IMR-90 (cell line): ENCODE measurements around the gene EID1. TPM values are rescaled to one million over a fixed set of nuclear protein-coding genes. Genes with fewer than 3 reads are reported as not detected.
"Not testable (repeated sequence)": the region's sequence is repeated elsewhere in the genome, so short reads cannot be mapped to it uniquely, and the experiment has no call there.

Experiments used
- ATAC-seq: fragments of 200-7000 bp; cut with Tn5 transposase; 2 replicates; pipeline ENCODE4 v1.9.1; 2020; ENCODE audit warnings: low read depth, mild to moderate bottlenecking, moderate library complexity
- BruUV-seq: library from RNA; stranded (reverse); fragments of 400-500 nt; replicated peaks from 2 replicates; lab custom pipeline; 2021; lab: Mats Ljungman, UMichigan
- CTCF ChIA-PET: fragments of 300-600 bp; formaldehyde crosslinking; extraction: SDS; loops from one replicate; lab custom pipeline; 2021; ENCODE audit warnings: antibody characterized with exemption; lab: Yijun Ruan, JAX
- POLR2A ChIA-PET: fragments of 300-600 bp; sonication (Branson Sonifier 250); formaldehyde crosslinking; loops from one replicate; lab custom pipeline; 2022; ENCODE audit warnings: antibody characterized with exemption; ENCODE audit not compliant: unreplicated experiment; lab: Charles Lee
- DNase-seq: peaks from one replicate; pipeline ENCODE4 v3.0.0; 2013
- H2AFZ ChIP-seq: replicated peaks from 2 replicates; pipeline ENCODE3; 2013; ENCODE audit warnings: low read length, mild to moderate bottlenecking; ENCODE audit not compliant: poor library complexity
- H2AK5ac ChIP-seq: 2 replicates; pipeline ENCODE4 v1.6.1; 2013; ENCODE audit warnings: low read depth, low read length, inconsistent platforms
- H2AK9ac ChIP-seq: replicated peaks from 2 replicates; pipeline ENCODE3; 2013; ENCODE audit warnings: mild to moderate bottlenecking, low read depth, low read length, moderate library complexity; ENCODE audit not compliant: poor library complexity
- H2BK120ac ChIP-seq: 2 replicates; pipeline ENCODE4 v1.6.1; 2013; ENCODE audit warnings: low read depth, low read length, inconsistent platforms
- H2BK15ac ChIP-seq: 3 replicates; pipeline ENCODE4 v1.6.1; 2013; ENCODE audit warnings: low read depth, low read length, inconsistent platforms
- H2BK20ac ChIP-seq: 2 replicates; pipeline ENCODE4 v1.6.1; 2013; ENCODE audit warnings: low read depth, mild to moderate bottlenecking, inconsistent platforms, low read length, moderate library complexity
- H2BK5ac ChIP-seq: 2 replicates; pipeline ENCODE4 v1.6.1; 2013; ENCODE audit warnings: mild to moderate bottlenecking, low read depth, low read length, inconsistent platforms; ENCODE audit not compliant: poor library complexity, severe bottlenecking
- H3K14ac ChIP-seq: replicated peaks from 2 replicates; pipeline ENCODE4 v1.6.1; 2013; ENCODE audit warnings: low read depth, low read length, inconsistent platforms
- H3K18ac ChIP-seq: 2 replicates; pipeline ENCODE4 v1.6.1; 2013; ENCODE audit warnings: low read depth, low read length, control low read depth
- H3K23ac ChIP-seq: 2 replicates; pipeline ENCODE4 v1.6.1; 2013; ENCODE audit warnings: low read depth, low read length, inconsistent platforms
- H3K27ac ChIP-seq: 2 replicates; pipeline ENCODE4 v1.5.1; 2013; ENCODE audit warnings: mild to moderate bottlenecking, control low read depth, low read length; ENCODE audit not compliant: insufficient read depth
- H3K27me3 ChIP-seq: 2 replicates; pipeline ENCODE4 v1.6.1; 2013; ENCODE audit warnings: low read length; ENCODE audit not compliant: control insufficient read depth, insufficient read depth
- H3K36me3 ChIP-seq: 2 replicates; pipeline ENCODE4 v1.6.1; 2013; ENCODE audit warnings: low read length, mixed read lengths; ENCODE audit not compliant: control insufficient read depth, insufficient read depth
- H3K4ac ChIP-seq: 2 replicates; pipeline ENCODE4 v1.6.1; 2013; ENCODE audit warnings: low read depth, low read length, inconsistent platforms
- H3K4me1 ChIP-seq: 2 replicates; pipeline ENCODE4 v1.6.1; 2013; ENCODE audit warnings: low read length, mixed read lengths; ENCODE audit not compliant: control insufficient read depth, insufficient read depth
- H3K4me2 ChIP-seq: 2 replicates; pipeline ENCODE4 v1.6.1; 2013; ENCODE audit warnings: low read depth, mild to moderate bottlenecking, control low read depth, low read length, moderate library complexity
- H3K4me3 ChIP-seq: 2 replicates; pipeline ENCODE4 v1.5.1; 2013; ENCODE audit warnings: low read depth, mild to moderate bottlenecking, control low read depth, low read length, moderate library complexity; ENCODE audit not compliant: insufficient read depth
- H3K56ac ChIP-seq: 2 replicates; pipeline ENCODE4 v1.6.1; 2013; ENCODE audit warnings: low read length, inconsistent platforms; ENCODE audit not compliant: insufficient read depth; ENCODE audit errors: extremely low read depth
- H3K79me1 ChIP-seq, 2 experiments: 2 replicates each; pipeline ENCODE4 v1.6.1; 2013; ENCODE audit warnings: low read length in 2 of 2, inconsistent platforms in 1 of 2, low read depth in 1 of 2
- H3K9ac ChIP-seq: 2 replicates; pipeline ENCODE4 v1.6.1; 2013; ENCODE audit warnings: low read depth, low read length, control low read depth
- H3K9me1 ChIP-seq: 2 replicates; pipeline ENCODE4 v1.6.1; 2013; ENCODE audit warnings: low read length, inconsistent platforms; ENCODE audit not compliant: insufficient read depth
- H3K9me3 ChIP-seq: 2 replicates; pipeline ENCODE4 v1.6.1; 2013; ENCODE audit warnings: low read length; ENCODE audit not compliant: control insufficient read depth, insufficient read depth
- H4K20me1 ChIP-seq: 2 replicates; pipeline ENCODE4 v1.6.1; 2013; ENCODE audit warnings: low read length, inconsistent platforms; ENCODE audit not compliant: insufficient read depth
- H4K5ac ChIP-seq: 2 replicates; pipeline ENCODE4 v1.6.1; 2013; ENCODE audit warnings: mild to moderate bottlenecking, low read depth, low read length, control low read depth
- H4K8ac ChIP-seq, 2 experiments: 2 replicates each; pipeline ENCODE4 v1.6.1; 2013; ENCODE audit warnings: low read depth in 2 of 2, low read length in 2 of 2, control low read depth in 1 of 2, inconsistent platforms in 1 of 2
- H4K91ac ChIP-seq: 2 replicates; pipeline ENCODE4 v1.6.1; 2013; ENCODE audit warnings: low read depth, low read length, inconsistent platforms; ENCODE audit not compliant: insufficient read depth
- WGBS, 2 experiments: methylation state at CpG; one replicate each; pipeline versions ENCODE4 v1.1.5 to v1.1.7; 2013; ENCODE audit warnings: missing lambda C conversion rate in 2 of 2; ENCODE audit not compliant: insufficient read length in 1 of 2; ENCODE audit errors: extremely low coverage in 2 of 2; 5-methylcytosine and 5-hydroxymethylcytosine counted together
- dilution Hi-C: fragments of 300-500 bp; cut with HindIII; formaldehyde crosslinking; loops from one replicate; pipeline ENCODE4 v1.14.3; 2018; ENCODE audit warnings: low sequenced_read_pairs; ENCODE audit not compliant: unreplicated experiment
- in situ Hi-C: fragments of 300-500 bp; cut with MboI; formaldehyde crosslinking; loops from 3 replicates; pipeline ENCODE4 v1.14.3; 2019; ENCODE audit warnings: low sequenced_read_pairs, inconsistent platforms, mixed read lengths
- intact Hi-C: fragments of 100-400 bp; cut with micrococcal nuclease; formaldehyde crosslinking; loops from 2 replicates; pipeline ENCODE4 v1.10.0; 2022
- polyA plus RNA-seq, 3 experiments: library from polyadenylated mRNA; depleted of rRNA; stranded (reverse); fragments of >200 nt; gene quantifications; 2 replicates each; pipeline ENCODE4 v1.2.3, GENCODE V29; 2012; ENCODE audit warnings: low replicate concordance in 1 of 3
- total RNA-seq: library from RNA; depleted of rRNA; stranded (reverse); fragments of >200 nt; gene quantifications from 2 replicates; pipeline ENCODE4 v1.2.3, GENCODE V29; 2012

EID1 gene
- total and polyA plus RNA-seq, 2 of the 4 experiments (the other 2 are of a cell fraction), result 147 to 162 TPM

- intact Hi-C loops, result not testable (repeated sequence)
Observed at GRCh38 chr15:48909313-48909712, 31.4 kb downstream of the EID1 start.

DNA sequence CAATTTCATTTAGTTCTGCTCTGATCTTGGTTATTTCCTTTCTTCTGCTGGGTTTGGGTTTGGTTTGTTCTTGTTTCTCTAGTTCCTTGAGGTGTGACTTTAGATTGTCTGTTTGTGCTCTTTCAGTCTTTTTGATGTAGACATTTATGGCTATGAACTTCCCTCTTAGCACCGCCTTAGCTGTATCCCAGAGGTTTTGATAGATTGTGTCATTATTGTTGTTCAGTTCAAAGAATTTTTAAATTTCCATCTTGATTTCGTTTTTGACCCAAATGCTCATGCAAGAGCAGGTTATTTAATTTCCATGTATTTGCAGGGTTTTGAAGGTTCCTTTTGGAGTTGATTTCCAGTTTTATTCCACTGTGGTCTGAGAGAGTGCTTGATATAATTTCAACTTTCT is 32.6 kb downstream of the EID1 start:
- BruUV-seq, dilution Hi-C loops, H3K56ac ChIP-seq, in situ Hi-C loops, H2AFZ ChIP-seq, DNase-seq, H3K27ac ChIP-seq, H3K79me1 ChIP-seq, H2AK5ac ChIP-seq, H2BK5ac ChIP-seq, H3K9me1 ChIP-seq, H3K14ac ChIP-seq, H3K4ac ChIP-seq, CTCF ChIA-PET, H2AK9ac ChIP-seq, H3K4me1 ChIP-seq, H3K23ac ChIP-seq, H3K4me2 ChIP-seq, H2BK120ac ChIP-seq, H3K4me3 ChIP-seq, H3K18ac ChIP-seq, H3K27me3 ChIP-seq, H2BK15ac ChIP-seq, H2BK20ac ChIP-seq, H4K91ac ChIP-seq, H3K36me3 ChIP-seq, H4K8ac ChIP-seq, H4K20me1 ChIP-seq, intact Hi-C loops, POLR2A ChIA-PET, H3K9me3 ChIP-seq, H3K9ac ChIP-seq, ATAC-seq, H4K5ac ChIP-seq: not testable (repeated sequence)
- WGBS, 2 experiments, result no CpG with 5 or more reads among the region's 2 CpGs

More at GRCh38 chr15:48909313-48909712, 31.4 kb downstream of the EID1 start:
- H4K20me1 ChIP-seq, H3K27ac ChIP-seq, H4K5ac ChIP-seq, H2BK5ac ChIP-seq, BruUV-seq, dilution Hi-C loops, CTCF ChIA-PET, H3K18ac ChIP-seq, H2BK15ac ChIP-seq, H2AK9ac ChIP-seq, H3K4me2 ChIP-seq, in situ Hi-C loops, H4K8ac ChIP-seq, H3K9me3 ChIP-seq, DNase-seq, H3K4me1 ChIP-seq, H3K79me1 ChIP-seq, H2BK20ac ChIP-seq, H2AFZ ChIP-seq, H3K9me1 ChIP-seq, H2BK120ac ChIP-seq, H3K27me3 ChIP-seq, ATAC-seq, POLR2A ChIA-PET, H3K14ac ChIP-seq, H2AK5ac ChIP-seq, H3K23ac ChIP-seq, H3K36me3 ChIP-seq, H3K56ac ChIP-seq, H3K4ac ChIP-seq, H3K9ac ChIP-seq, H4K91ac ChIP-seq, H3K4me3 ChIP-seq: not testable (repeated sequence)
- WGBS, 2 experiments, result no CpG with 5 or more reads among the region's 2 CpGs
